ENCODE results near the gene NME3. TPM values are rescaled to one million over a fixed set of nuclear protein-coding genes. Genes with fewer than 3 reads are reported as not detected.
A peak's percentile ranks its signal among the peaks of the same experiment; 100 is the strongest.

NME3 gene
- total RNA-seq, 1 experiment from 2014 or later, result 66.9 TPM

DNA sequence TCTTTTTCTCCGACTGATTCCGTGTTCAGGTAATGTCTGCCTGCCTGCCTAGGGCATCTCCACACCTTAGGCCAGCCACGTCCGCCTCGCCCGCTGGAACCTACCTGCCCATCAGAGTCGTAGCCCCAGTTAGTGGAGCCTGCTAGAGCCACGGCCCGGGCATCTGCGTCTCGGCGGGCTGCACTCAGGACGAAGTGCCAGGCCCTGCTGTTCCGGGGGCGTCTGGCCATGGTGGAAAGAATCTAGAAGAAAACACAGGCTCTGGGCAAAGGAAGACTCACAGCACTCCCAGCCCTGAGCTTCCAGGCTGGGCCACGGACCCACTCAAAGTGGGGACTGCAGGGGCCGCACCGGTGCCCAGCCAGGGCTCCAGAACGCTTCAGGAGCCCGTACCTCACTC, 9.9 kb upstream of the NME3 start:
- no peaks in the 10 kb centered on the region for H3K27me3 ChIP-seq (ENCODE audit: low read length)
- H3K9me2 ChIP-seq (replicated peaks; ENCODE audit: low read length), result no peaks in the 10 kb centered on the region
- ChIA-PET POLR2A (ENCODE audit: unreplicated experiment) (no interaction called here), CTCF (no interaction called here)
- ATAC-seq, result no peak
- no peak overlapping the region for H3K27ac ChIP-seq (ENCODE audit: low read length)
- no peaks in the 10 kb centered on the region for H4K20me1 ChIP-seq (ENCODE audit: low read length)
- peak overlapping the region; percentile 85 for H3K4me3 ChIP-seq (ENCODE audit: low read length)
- peak overlapping the region; percentile 93 for H3K4me2 ChIP-seq (ENCODE audit: low read length)
- H3K4me1 ChIP-seq (ENCODE audit: insufficient read depth, low read length), result peaks cover 11% of the 10 kb centered on the region; the same call in 1 of the 2 replicates
- H3K9ac ChIP-seq (ENCODE audit: low read length), result peak overlapping the region; percentile 69; the same call in 1 of the 2 replicates
- H2AFZ ChIP-seq (ENCODE audit: low read length), result no peak overlapping the region
- no peak for DNase-seq
- no peaks in the 10 kb centered on the region for H3F3A ChIP-seq (ENCODE audit: low read length, unreplicated experiment)
- H3K9me3 ChIP-seq (ENCODE audit: low read length), result no peaks in the 10 kb centered on the region
- TF ChIP-seq EZH2phosphoT487 (IDR thresholded peaks at IDR 0.05; ENCODE audit: borderline replicate concordance, low read length) (no peak), CTCF (conservative IDR thresholded peaks at IDR 0.05; ENCODE audit: low read depth, low read length) (no peak), EZH2 (IDR thresholded peaks at IDR 0.05; ENCODE audit: low read length, unreplicated experiment) (no peak)
- BruUV-seq (replicated peaks), result no TSS peak
- no peaks in the 10 kb centered on the region for H3K36me3 ChIP-seq (ENCODE audit: low read depth, low read length)
- H3K79me2 ChIP-seq (ENCODE audit: low read length), result peaks cover 45% of the 10 kb centered on the region
- intact Hi-C loops (cut with micrococcal nuclease), result no loop called here

GRCh38 chr16:1780677-1781072, 9.3 kb upstream of the NME3 start:
- H4K20me1 ChIP-seq (ENCODE audit: low read length), result no peaks in the 10 kb centered on the region
- no peaks in the 10 kb centered on the region for H3K9me3 ChIP-seq (ENCODE audit: low read length)
- H3K27ac ChIP-seq (ENCODE audit: low read length), result no peak overlapping the region
- peaks cover 11% of the 10 kb centered on the region; the same call in 1 of the 2 replicates for H3K4me1 ChIP-seq (ENCODE audit: insufficient read depth, low read length)
- no peak for TF ChIP-seq EZH2 (IDR thresholded peaks at IDR 0.05; ENCODE audit: low read length, unreplicated experiment)
- TF ChIP-seq EZH2phosphoT487 (IDR thresholded peaks at IDR 0.05; ENCODE audit: borderline replicate concordance, low read length), result no peak
- TF ChIP-seq CTCF (conservative IDR thresholded peaks at IDR 0.05; ENCODE audit: low read depth, low read length), result no peak
- ChIA-PET CTCF (no interaction called here), POLR2A (ENCODE audit: unreplicated experiment) (no interaction called here)
- intact Hi-C loops (cut with micrococcal nuclease), result no loop called here
- ATAC-seq (no peak), DNase-seq (no peak)
- H3K4me2 ChIP-seq (ENCODE audit: low read length), result peak overlapping the region; percentile 93
- no peaks in the 10 kb centered on the region for H3K9me2 ChIP-seq (replicated peaks; ENCODE audit: low read length)
- no peaks in the 10 kb centered on the region for H3F3A ChIP-seq (ENCODE audit: low read length, unreplicated experiment)
- H3K9ac ChIP-seq (ENCODE audit: low read length), result no peak overlapping the region
- H3K36me3 ChIP-seq (ENCODE audit: low read depth, low read length), result no peaks in the 10 kb centered on the region
- no peak overlapping the region for H2AFZ ChIP-seq (ENCODE audit: low read length)
- BruUV-seq (replicated peaks), result no TSS peak
- H3K79me2 ChIP-seq (ENCODE audit: low read length), result peaks cover 40% of the 10 kb centered on the region
- peak overlapping the region; percentile 85; the same call in 1 of the 2 replicates for H3K4me3 ChIP-seq (ENCODE audit: low read length)
- H3K27me3 ChIP-seq (ENCODE audit: low read length), result no peaks in the 10 kb centered on the region

GRCh38 chr16:1779741-1780676, 8.7 kb upstream of the NME3 start:
- ChIA-PET POLR2A (ENCODE audit: unreplicated experiment) (no interaction called here), CTCF (no interaction called here)
- no peaks in the 10 kb centered on the region for H3K9me3 ChIP-seq (ENCODE audit: low read length)
- no peaks in the 10 kb centered on the region for H3K27me3 ChIP-seq (ENCODE audit: low read length)
- TF ChIP-seq EZH2 (IDR thresholded peaks at IDR 0.05; ENCODE audit: low read length, unreplicated experiment) (no peak), CTCF (conservative IDR thresholded peaks at IDR 0.05; ENCODE audit: low read depth, low read length) (no peak), EZH2phosphoT487 (IDR thresholded peaks at IDR 0.05; ENCODE audit: borderline replicate concordance, low read length) (no peak)
- DNase-seq (no peak), ATAC-seq (no peak)
- H3K4me2 ChIP-seq (ENCODE audit: low read length), result no peak overlapping the region
- no peak overlapping the region for H2AFZ ChIP-seq (ENCODE audit: low read length)
- H3K4me3 ChIP-seq (ENCODE audit: low read length), result no peak overlapping the region
- peaks cover 11% of the 10 kb centered on the region; the same call in 1 of the 2 replicates for H3K4me1 ChIP-seq (ENCODE audit: insufficient read depth, low read length)
- H4K20me1 ChIP-seq (ENCODE audit: low read length), result no peaks in the 10 kb centered on the region
- no peaks in the 10 kb centered on the region for H3K36me3 ChIP-seq (ENCODE audit: low read depth, low read length)
- H3K9me2 ChIP-seq (replicated peaks; ENCODE audit: low read length), result no peaks in the 10 kb centered on the region
- no peaks in the 10 kb centered on the region for H3F3A ChIP-seq (ENCODE audit: low read length, unreplicated experiment)
- BruUV-seq (replicated peaks), result TSS peak; percentile 52
- H3K79me2 ChIP-seq (ENCODE audit: low read length), result peaks cover 38% of the 10 kb centered on the region
- H3K27ac ChIP-seq (ENCODE audit: low read length), result no peak overlapping the region
- intact Hi-C loops (cut with micrococcal nuclease), result no loop called here
- no peak overlapping the region for H3K9ac ChIP-seq (ENCODE audit: low read length)
